GM19351 (cell line): ENCODE measurements around the gene CD9.
"Not testable (repeated sequence)": the region's sequence is repeated elsewhere in the genome, so short reads cannot be mapped to it uniquely, and the experiment has no call there.

Experiments
- ATAC-seq: cut with Tn5 transposase; IDR thresholded peaks from one replicate; pipeline ENCODE4 v1.9.1; 2021; ENCODE audit warnings: mild to moderate bottlenecking, moderate library complexity; ENCODE audit not compliant: unreplicated experiment

The CD9 gene

DNA sequence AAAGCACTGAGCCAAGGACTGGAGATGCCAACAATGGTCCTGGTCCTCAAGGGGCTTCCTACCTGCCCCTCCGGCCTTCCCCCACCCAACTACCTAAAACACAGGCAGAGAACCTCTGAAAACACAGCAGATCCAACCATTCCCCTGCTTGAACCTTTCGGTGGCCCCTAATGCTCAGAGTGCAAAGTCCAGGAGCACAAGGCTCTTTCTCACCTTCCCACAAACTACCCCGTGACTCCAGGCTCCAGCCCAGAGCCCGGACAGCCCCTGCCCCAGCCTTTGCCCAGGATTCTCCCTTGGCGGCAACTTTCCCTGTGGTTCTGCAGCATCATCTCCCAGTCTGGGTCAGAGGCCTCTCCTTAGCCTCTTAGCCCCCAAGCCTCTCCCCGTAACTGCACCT lies 1.6 kb upstream of the CD9 start:
- ATAC-seq: no peak

DNA sequence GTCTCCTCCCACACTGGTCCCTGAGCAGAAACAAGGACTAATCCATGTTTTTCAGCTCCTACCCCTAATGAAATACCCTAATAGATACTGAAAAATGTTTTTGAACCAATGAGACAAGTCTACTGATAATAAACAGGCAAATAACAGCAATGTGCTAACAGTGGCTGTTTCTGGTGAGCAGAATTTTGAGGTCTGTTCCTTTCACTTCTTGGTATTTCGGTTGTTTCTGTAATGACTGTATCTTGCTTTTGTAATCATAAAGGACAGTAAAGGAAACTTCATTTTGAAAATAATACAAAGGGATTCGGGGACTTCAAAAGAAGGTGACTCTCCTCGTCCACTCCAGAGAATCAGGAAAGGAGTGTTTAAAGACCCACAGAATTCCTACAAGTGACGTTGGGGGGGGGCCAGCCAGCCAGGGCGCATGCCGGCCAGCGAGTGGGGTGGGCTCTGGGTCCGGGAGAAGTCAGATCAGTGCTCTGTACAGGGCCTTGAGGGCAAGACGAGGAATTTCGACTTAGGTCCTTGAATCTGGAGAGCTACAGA lies 1.1 kb upstream of the CD9 start:
- ATAC-seq: no peak

DNA sequence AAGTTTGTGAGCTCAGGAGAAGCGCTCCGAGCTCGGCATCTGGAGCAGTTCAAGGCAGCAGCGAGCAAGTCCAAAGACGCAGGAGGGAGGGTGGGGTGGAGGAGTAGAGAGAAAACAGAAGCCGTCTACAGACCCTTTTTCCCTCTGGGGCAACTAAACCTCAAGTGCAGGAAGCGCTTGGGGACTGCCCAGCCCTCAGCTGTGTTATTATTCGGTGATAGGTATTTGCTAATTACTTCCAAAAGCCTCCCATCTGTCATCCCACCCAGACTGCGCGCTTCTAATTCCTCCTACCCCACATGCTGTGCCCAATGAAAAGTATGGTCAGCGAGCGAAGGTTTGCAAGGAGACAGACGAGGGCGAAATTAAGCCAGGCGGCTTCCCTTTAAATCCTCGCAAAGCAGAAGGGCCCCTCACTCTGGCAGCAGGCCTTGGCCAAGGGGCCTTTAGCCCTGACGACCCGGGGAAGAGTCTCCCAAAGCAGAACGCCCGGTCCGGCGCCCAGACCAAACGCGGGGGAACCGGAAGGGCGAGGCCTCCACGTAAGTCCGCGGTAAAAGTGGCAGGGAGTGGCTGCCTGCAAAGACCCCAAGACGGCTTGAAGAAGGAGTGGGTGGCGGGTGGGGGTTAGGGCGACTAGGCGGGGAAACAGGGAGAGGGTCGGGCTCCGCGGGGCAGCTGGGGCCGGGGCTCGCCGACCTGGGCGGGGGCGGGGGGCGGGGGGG lies 507 bp upstream of the CD9 start:
- ATAC-seq: no peak

DNA sequence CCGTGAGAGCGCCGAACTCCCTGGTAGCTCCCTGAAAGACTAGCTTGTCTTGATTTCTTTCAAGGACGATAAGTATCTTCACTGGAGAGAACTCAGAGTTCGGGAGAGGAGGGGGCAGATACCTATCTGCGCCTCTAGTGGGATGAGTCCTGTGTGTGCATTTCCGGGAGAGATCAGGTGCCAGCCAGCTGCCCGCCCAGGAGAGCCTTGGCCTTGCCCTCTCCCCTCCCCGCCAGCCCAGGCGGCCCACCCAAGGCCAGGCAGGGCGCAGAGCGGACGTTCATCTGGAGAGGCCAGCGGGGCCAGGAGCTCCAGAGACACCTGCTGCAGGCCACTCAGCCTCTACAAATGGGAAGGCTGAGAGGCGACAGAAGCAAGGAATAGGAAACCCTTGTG lies 1.0 kb downstream of the CD9 start:
- no peak for ATAC-seq

DNA sequence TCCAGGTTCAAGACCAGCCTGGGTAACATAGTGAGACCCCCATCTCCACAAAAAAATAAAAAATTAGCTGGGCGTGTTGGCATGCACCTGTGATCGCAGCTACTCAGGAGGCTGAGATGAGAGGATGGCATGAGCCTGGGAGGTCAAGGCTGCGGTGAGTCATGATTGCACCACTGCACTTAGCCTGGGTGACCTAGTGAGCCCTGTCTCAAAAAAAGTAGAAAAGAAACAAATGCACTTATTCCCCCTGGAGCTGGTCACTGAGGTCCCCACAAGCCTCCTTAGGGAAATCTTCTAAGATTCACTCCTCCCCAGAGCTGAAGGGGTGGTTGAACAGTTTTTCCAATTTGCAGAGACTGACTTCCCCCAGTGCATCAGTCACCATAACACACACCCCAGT lies 1.6 kb downstream of the CD9 start:
- ATAC-seq: no peak

DNA sequence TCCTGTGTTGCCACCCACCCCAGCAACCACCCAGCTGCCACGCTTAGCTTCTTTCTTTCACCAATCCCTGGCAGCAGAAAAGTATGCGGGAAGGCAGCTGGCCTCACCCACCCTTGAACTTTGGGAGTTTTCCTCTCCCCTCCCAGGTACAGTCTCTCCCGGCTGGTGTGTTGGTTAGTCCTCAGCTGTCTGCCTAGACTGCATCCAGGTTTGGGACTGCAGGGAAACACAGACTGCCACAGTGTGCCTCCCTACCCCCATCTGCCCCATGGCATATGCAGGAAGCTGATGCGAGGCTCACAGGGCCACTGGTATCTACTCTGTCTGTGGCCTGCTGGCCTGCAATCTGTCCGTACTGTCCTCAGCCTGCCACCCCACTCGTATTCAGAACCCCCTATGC lies 2.1 kb downstream of the CD9 start:
- no peak for ATAC-seq

DNA sequence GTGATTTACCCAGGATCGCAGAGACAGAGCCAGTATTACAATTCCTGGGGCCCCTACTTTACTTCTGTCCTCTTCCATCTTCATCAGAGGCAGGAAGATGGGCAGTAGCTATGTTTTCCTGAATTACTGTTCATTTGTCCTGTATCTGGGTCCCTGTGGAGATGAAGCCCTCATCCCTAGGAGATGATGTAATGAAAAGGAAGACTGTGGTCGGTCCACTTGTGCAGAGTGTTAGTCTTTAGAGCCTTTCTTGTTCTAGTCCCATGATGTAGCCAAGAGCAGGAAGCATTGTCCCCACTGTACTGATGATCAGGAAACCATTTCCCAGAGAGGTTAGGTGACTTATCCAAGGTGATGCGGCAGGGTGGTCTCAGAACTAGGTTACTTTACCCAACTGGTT lies 2.6 kb downstream of the CD9 start:
- no peak for ATAC-seq

DNA sequence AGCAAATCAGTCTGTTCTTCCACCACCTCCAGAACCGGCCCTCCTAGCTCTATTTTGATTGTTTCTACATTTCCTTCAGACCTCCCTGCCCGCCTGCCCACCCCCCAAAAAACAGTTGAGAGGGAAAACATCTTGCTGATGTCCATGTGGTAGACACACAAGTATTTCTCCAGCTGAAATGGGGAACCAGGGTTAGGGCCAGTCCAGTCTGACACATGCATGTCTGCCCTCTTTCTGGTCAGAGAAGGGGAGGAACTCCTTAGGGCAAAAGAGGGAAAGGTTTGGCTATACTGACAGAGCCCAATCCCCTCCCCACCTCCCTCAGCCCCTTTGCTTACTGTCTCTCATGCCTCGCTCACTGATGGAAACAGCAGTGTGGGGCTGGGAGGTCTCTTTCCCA lies 3.4 kb downstream of the CD9 start:
- ATAC-seq: no peak

DNA sequence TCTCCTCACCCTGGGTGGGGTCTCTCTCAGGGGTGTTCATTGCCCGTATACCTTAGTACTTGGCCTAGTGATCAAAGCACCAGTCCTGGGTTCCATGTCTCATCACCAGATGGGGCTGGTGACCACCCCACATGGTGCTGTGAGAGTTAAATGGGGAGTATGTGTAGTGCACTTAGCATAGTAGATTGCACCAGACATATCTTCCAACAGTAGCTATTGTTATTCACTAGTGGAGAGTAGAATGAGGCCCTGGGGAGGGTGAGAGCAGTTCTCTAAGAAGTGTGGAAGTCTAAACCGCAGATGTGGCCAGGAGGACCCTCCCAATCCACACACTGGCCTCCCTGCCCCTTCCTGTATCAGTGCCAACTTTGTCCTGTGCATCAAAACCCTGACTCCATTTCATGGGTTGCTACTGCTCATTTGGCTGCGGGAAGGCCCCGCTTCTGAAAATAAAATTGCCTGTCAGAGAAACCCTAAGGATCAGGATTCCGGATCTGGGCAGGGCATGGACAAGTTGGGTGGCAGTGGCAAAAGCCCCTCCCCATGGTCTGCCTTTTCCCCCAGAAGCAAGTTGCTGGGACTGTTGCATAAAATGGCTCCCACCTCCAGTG lies 4.4 kb downstream of the CD9 start:
- ATAC-seq: no peak

DNA sequence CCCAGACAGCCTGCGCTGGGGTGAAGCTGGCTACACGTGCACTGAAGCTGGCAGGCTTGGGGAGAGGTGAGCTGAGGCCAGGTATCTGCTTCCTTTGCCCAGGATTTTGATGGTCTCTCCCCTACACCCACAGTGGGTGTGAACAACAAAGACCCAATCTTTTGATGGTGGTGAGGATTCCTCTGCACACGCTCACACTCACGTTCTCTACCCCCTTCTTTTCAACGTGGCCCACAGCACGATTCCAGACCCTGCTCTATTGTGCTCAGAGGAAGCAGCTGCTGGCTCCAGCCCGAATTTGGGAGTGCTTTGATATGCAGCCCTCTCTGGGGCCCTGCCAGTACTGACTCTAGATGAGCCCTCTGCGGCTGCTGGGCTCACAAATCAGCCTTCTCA lies 4.9 kb downstream of the CD9 start:
- no peak for ATAC-seq

DNA sequence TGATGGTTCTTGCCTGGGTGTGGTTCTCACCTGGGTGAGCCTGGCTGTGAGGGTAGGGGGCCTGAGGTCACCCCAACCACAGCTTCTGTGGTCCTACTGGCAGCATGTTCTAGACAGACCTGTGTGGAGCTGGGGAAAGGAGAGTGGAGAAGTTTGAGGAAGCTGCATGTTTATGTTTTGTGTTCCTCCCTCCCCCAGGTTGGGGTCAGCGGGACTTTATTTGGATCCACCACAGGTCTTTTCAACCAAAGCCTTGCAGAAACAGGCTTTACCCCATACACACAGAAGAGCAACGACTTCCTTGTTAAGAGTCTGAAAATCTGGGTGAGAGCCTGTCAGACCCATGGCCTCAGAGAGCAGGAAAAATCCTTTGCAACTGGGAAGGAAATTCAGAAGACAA lies 5.6 kb downstream of the CD9 start:
- no peak for ATAC-seq

DNA sequence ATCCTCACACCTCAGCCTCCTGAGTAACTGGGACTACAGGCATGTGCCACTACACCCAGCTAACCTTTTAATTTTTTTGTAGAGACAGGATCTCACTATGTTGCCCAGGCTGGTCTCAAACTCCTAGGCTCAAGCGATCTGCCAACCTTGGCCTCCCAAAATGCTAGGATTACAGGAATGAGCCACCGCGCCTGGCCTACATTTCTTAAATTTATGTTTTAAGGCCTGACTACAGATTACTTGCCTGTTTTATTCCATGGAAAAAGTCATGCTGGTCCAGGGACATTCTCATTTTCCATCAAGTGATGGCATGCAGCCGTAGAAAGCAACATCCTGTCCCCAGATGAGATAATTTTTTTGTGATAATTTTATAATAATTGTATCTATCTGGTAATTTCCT lies 6.1 kb downstream of the CD9 start:
- ATAC-seq: no peak

DNA sequence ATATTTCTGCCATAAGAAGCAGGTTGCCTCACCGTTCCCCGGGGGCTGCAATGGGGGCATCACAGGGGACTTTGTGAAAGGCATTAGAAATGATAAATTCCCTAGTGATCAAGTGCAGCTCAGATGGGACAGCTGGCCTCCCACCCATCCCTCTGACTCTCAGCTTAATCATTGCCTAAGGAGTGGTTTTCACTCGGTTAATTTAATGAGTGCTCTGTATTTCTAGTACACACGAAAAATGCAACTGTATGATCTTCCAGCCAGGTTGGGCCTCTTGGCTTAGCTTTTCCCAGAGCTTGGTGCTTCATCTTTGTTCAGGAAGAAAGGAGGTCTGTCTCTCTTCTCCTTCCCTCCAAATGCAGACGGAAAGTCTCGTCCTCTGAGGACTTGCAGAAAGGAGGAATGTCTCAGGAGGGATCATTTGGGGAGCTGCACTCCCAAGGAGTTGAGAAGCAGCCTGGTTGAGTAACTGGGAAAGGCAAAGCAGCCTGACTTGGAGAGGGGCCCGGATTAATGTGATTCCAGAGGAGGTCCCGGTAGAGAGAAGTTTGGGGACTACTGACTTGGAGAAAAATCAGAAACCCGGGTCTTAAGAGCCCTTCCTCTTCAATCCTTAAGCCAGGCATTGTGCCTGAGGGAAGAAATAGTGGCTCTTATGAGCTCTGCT lies 7.2 kb downstream of the CD9 start:
- no peak for ATAC-seq

DNA sequence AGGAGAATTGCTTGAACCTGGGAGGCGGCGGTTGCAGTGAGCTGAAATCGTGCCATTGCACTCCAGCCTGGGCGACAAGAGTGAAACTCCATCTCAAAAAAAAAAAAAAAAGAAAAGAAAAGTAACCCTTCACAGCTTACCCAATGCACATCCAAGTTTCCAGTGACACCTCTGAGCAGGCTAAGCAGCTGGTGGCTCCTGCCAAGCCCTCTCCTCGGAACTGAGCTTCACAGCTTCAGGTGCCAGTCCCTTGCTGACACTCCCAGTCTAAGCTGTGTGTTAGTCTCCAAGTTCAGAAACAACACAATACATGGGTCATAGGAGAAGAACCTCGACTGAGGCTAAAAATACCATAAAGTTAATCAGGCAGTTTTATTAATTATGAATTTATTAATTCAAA lies 7.9 kb downstream of the CD9 start:
- ATAC-seq: no peak

DNA sequence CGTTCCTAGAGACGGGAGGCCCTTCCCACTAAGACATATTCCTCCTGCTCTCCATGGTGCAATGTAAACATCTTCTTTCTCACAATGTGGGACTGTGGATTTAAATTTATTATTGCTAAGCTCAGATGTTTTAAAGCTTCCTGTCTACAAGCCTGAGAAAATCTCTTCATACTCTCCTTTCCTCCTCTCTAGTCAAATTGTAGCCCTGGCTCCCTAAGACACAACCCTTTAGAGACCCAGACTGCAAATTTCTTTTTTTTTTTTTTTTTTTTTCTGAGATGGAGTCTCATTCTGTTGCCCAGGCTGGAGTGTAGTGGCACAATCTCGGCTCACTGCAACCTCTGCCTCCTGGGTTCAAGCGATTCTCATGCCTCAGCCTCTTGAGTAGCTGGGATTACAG lies 9.2 kb downstream of the CD9 start:
- ATAC-seq: not testable (repeated sequence)

DNA sequence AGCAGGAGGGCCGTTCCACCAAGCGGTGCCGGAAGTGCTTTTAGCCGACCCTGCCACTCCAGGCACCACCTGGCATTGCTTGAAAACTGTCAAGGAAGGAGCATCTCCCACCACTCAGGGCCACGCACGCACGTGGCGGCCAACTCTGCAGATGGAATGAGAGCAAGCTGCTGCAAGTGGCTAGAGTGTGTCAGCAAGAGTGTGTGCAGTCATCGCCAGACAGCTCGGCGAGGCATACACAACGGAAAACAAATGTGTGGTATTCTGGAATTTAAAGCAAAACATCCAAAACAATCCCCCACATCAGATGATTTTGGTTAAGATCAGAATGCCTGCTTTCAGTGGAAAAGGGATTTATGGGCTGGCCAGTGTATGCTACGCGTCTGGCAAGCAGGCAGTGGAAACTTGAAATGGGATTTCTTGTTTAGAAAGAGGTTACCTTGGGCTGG lies 11.2 kb downstream of the CD9 start:
- no peak for ATAC-seq

DNA sequence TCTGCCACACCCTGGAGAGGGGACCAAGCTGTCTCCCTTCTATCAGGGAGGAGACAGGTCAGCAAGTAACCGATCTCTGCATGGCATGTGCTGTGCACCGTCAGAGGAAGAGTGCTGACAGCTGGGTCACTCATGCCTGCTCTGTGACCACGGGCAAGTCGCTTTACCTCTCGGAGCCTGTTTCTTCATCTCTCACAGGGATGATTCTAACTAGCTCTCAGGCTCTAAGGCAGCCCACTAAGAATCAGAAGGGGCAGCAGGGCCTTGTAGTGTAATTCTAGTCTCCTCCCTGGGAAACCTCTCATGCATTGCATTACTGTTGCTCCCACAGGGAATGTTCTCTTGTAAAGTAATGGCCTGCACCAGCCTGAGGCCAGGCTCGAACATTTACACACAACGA lies 11.9 kb downstream of the CD9 start:
- ATAC-seq: no peak

DNA sequence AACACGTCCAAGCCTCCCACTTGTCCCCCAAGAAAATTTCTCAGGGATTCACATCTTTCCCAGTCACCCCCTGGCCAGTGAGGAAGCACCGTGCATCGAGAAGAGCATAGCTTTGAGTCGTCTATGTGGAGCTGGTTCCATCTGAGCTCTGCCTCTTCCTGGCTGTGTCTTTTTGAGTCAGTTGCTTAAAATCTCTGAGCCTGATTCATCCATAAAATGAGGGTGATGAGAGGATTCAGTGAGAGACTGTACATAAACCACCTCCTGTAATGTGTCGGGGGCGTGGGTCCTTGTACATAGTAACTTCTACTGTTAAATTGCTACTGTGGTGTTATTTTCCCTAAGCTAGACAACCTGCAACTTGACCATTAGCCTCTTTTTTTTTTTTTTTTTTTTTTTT lies 13.8 kb downstream of the CD9 start:
- ATAC-seq: no peak

DNA sequence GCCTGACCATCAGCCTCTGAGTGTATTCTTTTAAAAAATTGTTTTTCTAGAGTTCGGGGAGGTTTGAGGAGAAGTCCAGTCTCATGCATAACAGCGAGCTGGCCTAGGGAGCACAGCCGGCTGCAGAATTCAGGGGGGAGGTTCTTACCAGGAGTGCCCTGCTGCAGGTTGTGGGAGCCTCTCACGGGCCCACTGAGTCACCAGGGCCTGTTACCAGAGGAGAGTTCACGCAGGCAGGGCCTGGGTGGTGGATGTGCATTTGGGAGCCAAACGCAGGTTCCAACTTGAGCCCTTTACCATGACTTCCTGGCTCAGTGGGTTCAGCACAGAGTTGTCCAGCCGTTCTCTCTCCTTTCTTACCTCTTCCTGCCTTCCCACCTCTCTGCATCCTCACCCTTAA lies 14.4 kb downstream of the CD9 start:
- no peak for ATAC-seq

DNA sequence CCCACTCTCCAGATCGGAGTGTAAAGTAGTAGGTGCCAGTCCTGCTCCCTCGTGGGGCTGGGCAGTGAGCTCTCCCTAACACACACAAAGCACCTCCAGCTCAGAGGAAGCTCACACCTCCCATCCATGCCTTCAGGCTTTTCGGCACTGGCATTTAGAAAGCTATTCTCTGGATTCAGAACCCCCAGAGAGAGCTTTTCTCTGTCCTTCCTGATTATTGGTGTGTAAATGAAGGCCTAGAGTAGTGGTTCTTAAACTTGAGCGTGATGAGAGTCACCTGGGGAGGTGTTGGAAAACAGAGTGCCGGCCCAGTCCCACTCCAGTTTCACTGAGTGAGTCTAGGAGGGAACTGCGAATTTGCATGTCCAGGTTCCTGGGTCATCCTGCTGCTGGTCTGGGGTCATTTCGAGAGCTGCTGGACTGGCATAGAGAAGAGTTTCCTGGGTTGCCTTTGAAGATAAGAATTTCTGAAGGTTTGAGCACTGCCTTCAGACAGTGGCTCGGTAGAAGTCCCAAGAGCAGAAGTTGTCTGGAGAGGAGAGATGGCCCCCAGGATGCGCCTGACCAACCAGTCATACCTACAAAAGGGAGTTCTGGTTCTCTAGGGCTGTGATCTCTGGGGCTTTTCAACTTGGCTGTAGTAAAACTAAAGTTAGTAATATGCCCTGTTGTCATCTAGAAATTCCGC lies 15.1 kb downstream of the CD9 start:
- ATAC-seq: no peak

DNA sequence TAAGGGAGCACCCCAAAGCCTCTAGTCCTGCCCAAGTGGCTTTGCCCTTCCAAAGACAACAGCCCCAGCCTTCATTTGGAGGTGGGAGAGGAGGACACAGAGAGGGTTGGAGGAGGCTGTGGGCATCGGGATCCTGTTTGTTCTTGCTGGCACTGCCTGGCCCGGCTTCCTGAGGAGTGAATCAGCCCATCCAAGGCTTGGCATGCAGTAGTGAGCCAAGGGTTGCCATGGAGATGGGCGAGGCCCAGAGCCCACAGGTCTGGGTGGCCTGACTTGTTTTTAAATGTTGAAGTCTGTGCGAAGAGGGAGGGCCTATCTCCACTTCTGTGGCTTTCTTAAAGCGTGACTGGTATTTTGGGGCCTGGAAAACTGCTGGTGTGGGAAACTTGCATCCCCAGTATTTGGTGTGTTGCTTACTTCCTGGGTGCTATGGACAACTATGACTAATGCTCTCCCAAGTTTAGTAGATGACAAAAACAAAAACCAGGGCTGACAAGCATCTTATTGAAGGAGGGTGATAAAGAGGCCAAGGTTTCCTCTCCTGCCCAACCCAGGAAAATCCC lies 15.8 kb downstream of the CD9 start:
- ATAC-seq: no peak
